ENCODE measurements around the gene TGFB3. TPM values are rescaled to one million over a fixed set of nuclear protein-coding genes. Genes with fewer than 3 reads are reported as not detected.

The TGFB3 gene
- total and polyA plus RNA-seq, 9 of the 15 experiments (the other 6 are each of a cell fraction or from before 2014, with no cell fraction given) = 0.39 to 2.0 (median 1.0) TPM

DNA sequence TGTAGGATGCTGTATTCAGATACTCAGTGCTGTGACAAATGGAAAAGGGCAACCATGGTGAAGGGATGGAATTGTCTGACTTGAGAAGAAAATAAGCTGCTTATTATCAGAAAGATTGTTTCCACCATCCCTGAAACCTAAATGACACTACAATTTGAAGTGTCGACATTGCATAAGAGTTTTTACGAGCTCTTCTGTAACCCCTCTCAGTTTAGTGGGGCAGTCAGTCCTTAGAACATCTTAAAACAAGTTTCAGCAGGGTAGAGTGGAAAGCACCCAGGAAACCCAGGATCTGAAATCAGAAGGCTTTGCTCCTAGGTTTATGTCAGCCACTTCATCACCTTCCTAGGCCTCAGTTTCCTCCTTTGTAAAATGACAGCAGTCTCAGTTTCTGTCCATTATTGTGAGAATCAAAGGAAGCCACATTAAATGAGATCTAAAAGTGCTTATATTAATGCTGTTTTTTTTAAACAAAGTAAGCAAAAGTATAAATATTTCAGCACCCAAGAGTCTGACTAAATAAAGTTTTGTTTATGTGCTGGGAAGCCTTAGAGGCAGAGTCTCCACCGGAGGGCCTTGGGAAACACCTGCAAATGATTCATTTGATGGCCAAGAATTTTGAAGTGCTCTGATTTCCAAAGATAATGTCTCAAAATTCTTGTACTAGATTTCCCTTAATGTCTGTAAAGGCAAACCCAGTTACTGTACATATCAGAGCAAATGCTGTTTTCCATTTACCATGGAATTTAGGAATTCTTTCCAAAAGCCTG, 5.6 kb upstream of the TGFB3 start:
- no peaks in the 10 kb centered on the region for H3K36me3 ChIP-seq (ENCODE audit: control insufficient read depth, insufficient read depth, low read length)
- no peaks in the 10 kb centered on the region for H3K9me3 ChIP-seq (replicated peaks; ENCODE audit: control insufficient read depth, insufficient read depth, low read depth, low read length)
- H3K9me1 ChIP-seq (ENCODE audit: control insufficient read depth, insufficient read depth, low read length) = no peaks in the 10 kb centered on the region
- no peak for ATAC-seq
- 23% methylated on average over 2 of the region's 3 CpGs for WGBS (ENCODE audit: insufficient coverage, low coverage, missing lambda C conversion rate)
- H3K27me3 ChIP-seq (ENCODE audit: control insufficient read depth in 2 of 2, insufficient read depth in 2 of 2, low read length in 2 of 2) = no peaks in the 10 kb centered on the region
- no peak for FAIRE-seq
- TF ChIP-seq RBM34 (IDR thresholded peaks at IDR 0.05; ENCODE audit: borderline replicate concordance, insufficient read depth, low read length) = no peak
- TF ChIP-seq KAT8 (IDR thresholded peaks at IDR 0.05; ENCODE audit: low read depth) = no peak
- TF ChIP-seq ZNF217 (CRISPR knock-in tag; IDR thresholded peaks at IDR 0.05) = no peak
- no peak for TF ChIP-seq RBM14 (IDR thresholded peaks at IDR 0.05; ENCODE audit: borderline replicate concordance, insufficient read depth, low read depth, low read length)
- no peak for TF ChIP-seq MEF2D (tag; conservative IDR thresholded peaks at IDR 0.05; ENCODE audit: low read depth)
- intact Hi-C loops (cut with micrococcal nuclease) = no loop called here
- no TSS peak for BruUV-seq (replicated peaks)
- no peak overlapping the region for H3K4me2 ChIP-seq (ENCODE audit: insufficient read depth, low read length)
- no peak overlapping the region for H3K9ac ChIP-seq (ENCODE audit: insufficient read depth in 1 of 2, low read depth in 2 of 2, low read length in 2 of 2)
- no peaks in the 10 kb centered on the region for H4K20me1 ChIP-seq (replicated peaks; ENCODE audit: control insufficient read depth, insufficient read depth, low read length)
- H2AFZ ChIP-seq (ENCODE audit: low read depth, low read length) = no peak overlapping the region
- in situ Hi-C loops (cut with MboI) = loop anchor here (10.0 kb wide), 1 partner anchor 413 kb away; the partner anchor contains the start of gene FLVCR2
- no peak overlapping the region for H3K4me3 ChIP-seq
- CTCF ChIA-PET (ENCODE audit: low intra/inter-chr PET ratio) = no interaction called here
- H3K79me2 ChIP-seq (ENCODE audit: control insufficient read depth, insufficient read depth, low read length) = no peaks in the 10 kb centered on the region
- H3K4me1 ChIP-seq (replicated peaks in 1 of 2; ENCODE audit: control insufficient read depth in 2 of 2, insufficient read depth in 2 of 2, low read length in 2 of 2) = peaks cover 4 to 5% of the 10 kb centered on the region in 2 experiments; a peak in 4 of 5 replicates
- DNase-seq (ENCODE audit: extremely low read depth in 1 of 4, low spot score in 3 of 4) = no peak
- POLR2A ChIA-PET = interaction anchor here (0.7 to 0.9 kb wide), 2 partner anchors 8 to 239 kb away, joined by 3 read pairs; no protein-coding TSS in a partner anchor
- H3K27ac ChIP-seq (ENCODE audit: extremely low read depth, low read depth, low read length) = no peak overlapping the region

Measured in K562 (cell line).